ENCODE measurements around the gene TEAD3. TPM values are rescaled to one million over a fixed set of nuclear protein-coding genes. Genes with fewer than 3 reads are reported as not detected.

The TEAD3 gene
- total RNA-seq, 4 donors from 2014 or later = 39.0 to 55.4 (median 51.5) TPM

DNA sequence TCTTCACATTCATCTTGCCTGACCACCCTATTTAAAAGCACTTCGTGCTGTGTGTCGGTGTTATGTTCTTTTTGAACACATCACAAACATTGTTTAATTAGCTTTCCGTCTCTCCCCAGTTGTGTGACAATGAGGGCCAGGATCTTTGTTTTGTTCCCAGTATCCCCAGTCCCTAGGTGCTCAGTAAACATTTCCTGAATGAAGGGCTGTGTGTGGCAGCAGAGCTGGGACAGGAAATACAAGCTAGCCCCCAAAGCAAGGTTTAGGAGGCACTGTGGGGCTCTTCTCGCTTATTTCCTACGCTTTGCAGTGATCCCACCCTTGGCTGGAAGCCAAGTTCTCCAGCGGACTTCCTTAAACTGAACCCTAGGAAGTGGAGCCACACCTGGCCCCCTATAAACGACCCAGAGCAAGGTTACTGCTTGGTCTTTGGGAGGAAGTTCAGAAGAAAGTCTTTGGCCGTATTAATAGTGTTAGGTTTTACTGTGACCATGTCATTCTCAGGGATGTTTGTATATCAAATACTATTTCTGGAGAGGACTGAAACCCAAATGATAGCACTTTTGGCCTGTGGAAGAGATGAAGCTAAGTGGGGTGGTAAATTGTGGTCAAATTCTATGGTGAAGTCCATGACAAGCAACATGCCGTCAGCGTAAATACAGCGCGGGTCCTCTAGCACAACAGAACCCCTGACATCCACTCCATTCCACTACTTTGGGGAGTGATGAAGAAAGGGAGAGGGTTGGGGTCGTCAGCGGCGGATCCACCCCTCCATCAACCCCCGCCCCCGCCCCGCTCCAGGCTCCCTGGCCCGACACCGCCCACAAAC, 45.3 kb downstream of the TEAD3 start:
- no peak for DNase-seq (ENCODE audit: low spot score in 2 of 2)
- Histone ChIP-seq H3K4me3 (peak overlapping the region; percentile 74), H3K36me3 (peaks cover 9% of the 10 kb centered on the region), H3K4me1 (peaks cover 43% of the 10 kb centered on the region), H3K27ac (no peak overlapping the region), H3K27me3 (no peaks in the 10 kb centered on the region), H3K9me3 (no peaks in the 10 kb centered on the region)
- WGBS = 12% methylated on average over 20 of the region's 20 CpGs
- TF ChIP-seq, protein P1, sequence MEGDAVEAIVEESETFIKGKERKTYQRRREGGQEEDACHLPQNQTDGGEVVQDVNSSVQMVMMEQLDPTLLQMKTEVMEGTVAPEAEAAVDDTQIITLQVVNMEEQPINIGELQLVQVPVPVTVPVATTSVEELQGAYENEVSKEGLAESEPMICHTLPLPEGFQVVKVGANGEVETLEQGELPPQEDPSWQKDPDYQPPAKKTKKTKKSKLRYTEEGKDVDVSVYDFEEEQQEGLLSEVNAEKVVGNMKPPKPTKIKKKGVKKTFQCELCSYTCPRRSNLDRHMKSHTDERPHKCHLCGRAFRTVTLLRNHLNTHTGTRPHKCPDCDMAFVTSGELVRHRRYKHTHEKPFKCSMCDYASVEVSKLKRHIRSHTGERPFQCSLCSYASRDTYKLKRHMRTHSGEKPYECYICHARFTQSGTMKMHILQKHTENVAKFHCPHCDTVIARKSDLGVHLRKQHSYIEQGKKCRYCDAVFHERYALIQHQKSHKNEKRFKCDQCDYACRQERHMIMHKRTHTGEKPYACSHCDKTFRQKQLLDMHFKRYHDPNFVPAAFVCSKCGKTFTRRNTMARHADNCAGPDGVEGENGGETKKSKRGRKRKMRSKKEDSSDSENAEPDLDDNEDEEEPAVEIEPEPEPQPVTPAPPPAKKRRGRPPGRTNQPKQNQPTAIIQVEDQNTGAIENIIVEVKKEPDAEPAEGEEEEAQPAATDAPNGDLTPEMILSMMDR (IDR thresholded peaks at IDR 0.05) = no peak
- TF ChIP-seq POLR2AphosphoS5 (IDR thresholded peaks at IDR 0.05) = no peak
- TF ChIP-seq EP300 (IDR thresholded peaks at IDR 0.05) = no peak
- TF ChIP-seq POLR2A (IDR thresholded peaks at IDR 0.05) = no peak

DNA sequence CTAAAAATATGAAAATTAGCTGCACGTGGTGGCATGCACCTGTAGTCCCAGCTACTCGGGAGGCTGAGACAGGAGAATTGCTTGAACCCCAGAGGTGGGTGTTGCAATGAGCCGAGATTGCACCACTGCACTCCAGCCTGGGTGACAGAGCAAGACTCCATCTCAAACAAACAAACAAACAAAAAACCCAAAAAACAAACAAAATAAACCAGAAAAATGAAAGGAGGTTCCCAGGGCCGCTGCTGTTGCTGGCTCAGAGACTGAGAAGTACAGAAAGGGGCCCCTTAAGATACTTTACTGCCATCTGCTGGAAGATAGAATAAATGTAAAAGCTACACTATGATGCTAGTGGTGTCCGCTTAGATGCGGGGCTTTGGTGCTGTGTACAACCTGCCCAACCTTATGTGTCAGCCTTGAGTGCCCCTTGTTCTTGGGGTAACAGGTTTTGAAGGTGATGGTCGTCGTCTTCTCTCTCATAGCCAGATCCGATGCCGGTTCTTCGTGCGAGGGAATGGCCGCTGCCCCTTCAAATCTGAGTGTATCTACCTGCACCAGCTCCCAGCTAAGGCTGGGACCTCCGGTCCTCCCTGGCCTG, 47.5 kb downstream of the TEAD3 start:
- H3K36me3 ChIP-seq = no peaks in the 10 kb centered on the region
- peaks cover 30% of the 10 kb centered on the region for H3K4me1 ChIP-seq
- no peaks in the 10 kb centered on the region for H3K9me3 ChIP-seq
- H3K27ac ChIP-seq = no peak overlapping the region
- 24% methylated on average over 12 of the region's 14 CpGs for WGBS
- no peak for DNase-seq (ENCODE audit: low spot score in 2 of 2)
- no peaks in the 10 kb centered on the region for H3K27me3 ChIP-seq
- H3K4me3 ChIP-seq = no peak overlapping the region
- TF ChIP-seq EP300 (IDR thresholded peaks at IDR 0.05) = no peak
- TF ChIP-seq, protein P1 (IDR thresholded peaks at IDR 0.05) = peak; percentile 54 to 64

DNA sequence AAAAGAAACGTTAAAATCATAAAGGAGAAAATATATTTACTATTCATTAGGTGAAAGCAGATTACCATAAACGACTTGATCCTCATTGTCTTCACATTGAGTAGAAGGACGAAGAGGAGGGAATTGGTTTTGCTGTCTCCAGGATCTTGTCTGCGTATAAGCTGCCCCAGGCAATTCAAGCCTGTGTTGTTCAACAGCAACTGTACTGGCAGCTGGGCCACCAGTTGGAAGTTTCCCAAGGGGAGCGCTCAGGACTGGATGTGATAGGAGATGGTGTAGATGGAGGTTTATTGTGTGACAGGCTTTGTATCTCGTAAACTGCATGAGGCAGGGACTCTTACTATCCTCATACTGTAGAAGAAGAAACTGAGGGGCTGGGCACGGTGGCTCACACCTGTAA, 48.7 kb downstream of the TEAD3 start:
- DNase-seq (ENCODE audit: low spot score in 2 of 2) = no peak
- no peaks in the 10 kb centered on the region for H3K36me3 ChIP-seq
- no peaks in the 10 kb centered on the region for H3K27me3 ChIP-seq
- TF ChIP-seq, protein P1 (IDR thresholded peaks at IDR 0.05) = no peak
- TF ChIP-seq POLR2AphosphoS5 (IDR thresholded peaks at IDR 0.05) (no peak), POLR2A (IDR thresholded peaks at IDR 0.05) (no peak), EP300 (IDR thresholded peaks at IDR 0.05) (no peak)
- 53% methylated on average over 7 of the region's 7 CpGs for WGBS
- no peak overlapping the region for H3K4me3 ChIP-seq
- peaks cover 20% of the 10 kb centered on the region for H3K4me1 ChIP-seq
- no peak overlapping the region for H3K27ac ChIP-seq
- H3K9me3 ChIP-seq = no peaks in the 10 kb centered on the region

DNA sequence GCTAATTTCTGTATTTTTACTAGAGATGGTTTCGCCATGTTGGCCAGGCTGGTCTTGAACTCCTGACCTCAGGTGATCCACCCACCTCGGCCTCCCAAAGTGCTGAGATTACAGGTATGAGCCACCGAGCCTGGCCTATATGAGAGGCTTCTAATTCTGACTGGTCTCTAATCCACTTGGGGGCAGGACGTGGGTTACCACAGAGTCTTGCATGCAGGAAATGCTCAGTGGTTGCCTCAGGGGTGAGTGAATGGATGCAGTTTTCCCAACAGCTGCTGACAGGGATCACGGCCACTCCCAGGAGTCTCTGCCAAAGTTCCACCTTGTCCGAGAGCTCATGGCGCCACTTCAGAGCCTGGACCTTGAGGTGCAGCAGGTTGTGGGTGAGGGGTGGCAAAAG, 51.2 kb downstream of the TEAD3 start:
- 89% methylated on average over 6 of the region's 7 CpGs for WGBS
- TF ChIP-seq EP300 (IDR thresholded peaks at IDR 0.05) (no peak), POLR2AphosphoS5 (IDR thresholded peaks at IDR 0.05) (no peak), POLR2A (IDR thresholded peaks at IDR 0.05) (no peak)
- TF ChIP-seq, protein P1 (IDR thresholded peaks at IDR 0.05) = no peak
- no peak for DNase-seq (ENCODE audit: low spot score in 2 of 2)
- H3K36me3 ChIP-seq = no peaks in the 10 kb centered on the region
- H3K27me3 ChIP-seq = no peaks in the 10 kb centered on the region
- no peak overlapping the region for H3K4me3 ChIP-seq
- H3K4me1 ChIP-seq = no peaks in the 10 kb centered on the region
- H3K9me3 ChIP-seq = no peaks in the 10 kb centered on the region
- H3K27ac ChIP-seq = no peak overlapping the region

DNA sequence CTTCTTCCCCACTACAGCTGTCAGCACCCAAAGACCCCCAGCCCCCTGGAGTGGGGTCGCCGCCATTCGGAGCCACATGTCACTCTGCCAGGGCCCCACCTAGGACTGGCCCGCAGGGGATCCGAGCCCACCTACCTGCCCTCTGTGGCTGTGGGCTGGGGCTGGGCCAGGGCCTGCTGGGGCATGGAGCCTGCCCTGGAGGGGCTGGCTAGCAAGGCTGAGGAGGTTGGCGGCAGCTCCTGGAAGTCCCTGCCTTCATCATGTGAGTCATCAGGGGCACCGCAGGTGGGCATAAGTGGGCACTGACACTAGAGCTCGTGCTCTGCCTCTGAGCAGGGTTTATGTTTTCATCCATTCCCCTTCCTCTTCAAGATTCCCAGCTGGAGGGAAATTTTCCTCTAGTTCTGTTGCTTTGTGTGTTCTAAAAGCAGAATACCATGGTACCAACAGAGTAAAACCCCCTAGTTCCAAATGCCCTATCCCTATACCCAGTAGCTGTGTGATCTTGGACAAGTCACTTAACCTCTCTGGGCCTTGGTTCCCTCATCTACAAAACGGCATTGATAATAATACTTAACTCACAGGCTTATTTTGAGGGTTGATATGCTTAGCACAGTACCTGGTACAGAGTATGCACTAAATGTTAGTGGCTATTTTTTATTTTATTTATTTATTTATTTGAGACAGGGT, 53.4 kb downstream of the TEAD3 start:
- H3K9me3 ChIP-seq = no peaks in the 10 kb centered on the region
- WGBS = 69% methylated on average over 7 of the region's 9 CpGs
- H3K27me3 ChIP-seq = no peaks in the 10 kb centered on the region
- no peaks in the 10 kb centered on the region for H3K36me3 ChIP-seq
- no peaks in the 10 kb centered on the region for H3K4me1 ChIP-seq
- H3K4me3 ChIP-seq = no peak overlapping the region
- DNase-seq (ENCODE audit: low spot score in 2 of 2) = no peak
- no peak overlapping the region for H3K27ac ChIP-seq
- TF ChIP-seq EP300 (IDR thresholded peaks at IDR 0.05) (no peak), POLR2AphosphoS5 (IDR thresholded peaks at IDR 0.05) (no peak), POLR2A (IDR thresholded peaks at IDR 0.05) (no peak)
- TF ChIP-seq, protein P1 (IDR thresholded peaks at IDR 0.05) = no peak
